Measurements from ENCODE around the gene TEX261.

TEX261 gene

DNA sequence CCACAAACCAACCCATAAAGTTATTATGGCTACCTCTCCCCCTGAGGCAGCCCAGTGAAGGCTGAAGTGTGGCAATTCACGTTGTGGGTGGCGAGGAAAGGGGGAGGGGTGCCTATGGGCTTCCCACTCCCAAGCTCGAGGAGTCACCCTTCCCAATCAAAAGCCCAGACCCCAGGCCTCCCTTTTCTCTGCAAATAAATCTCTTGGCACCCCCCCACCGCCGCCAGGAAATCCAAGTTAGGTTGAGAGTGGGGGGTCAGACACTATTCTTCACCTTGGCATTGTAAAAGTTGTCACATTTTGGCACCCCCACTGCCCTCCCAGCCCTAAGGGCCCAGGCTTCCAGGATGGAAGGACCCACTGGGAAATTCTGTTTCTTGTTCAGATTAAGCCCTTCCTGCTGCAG is 9.4 kb downstream of the TEX261 start:
- intact Hi-C loops (cut with DNase I), result no loop called here
- peak in 4 of 42 donors; percentile 2 to 30 (median 8) for DNase-seq

DNA sequence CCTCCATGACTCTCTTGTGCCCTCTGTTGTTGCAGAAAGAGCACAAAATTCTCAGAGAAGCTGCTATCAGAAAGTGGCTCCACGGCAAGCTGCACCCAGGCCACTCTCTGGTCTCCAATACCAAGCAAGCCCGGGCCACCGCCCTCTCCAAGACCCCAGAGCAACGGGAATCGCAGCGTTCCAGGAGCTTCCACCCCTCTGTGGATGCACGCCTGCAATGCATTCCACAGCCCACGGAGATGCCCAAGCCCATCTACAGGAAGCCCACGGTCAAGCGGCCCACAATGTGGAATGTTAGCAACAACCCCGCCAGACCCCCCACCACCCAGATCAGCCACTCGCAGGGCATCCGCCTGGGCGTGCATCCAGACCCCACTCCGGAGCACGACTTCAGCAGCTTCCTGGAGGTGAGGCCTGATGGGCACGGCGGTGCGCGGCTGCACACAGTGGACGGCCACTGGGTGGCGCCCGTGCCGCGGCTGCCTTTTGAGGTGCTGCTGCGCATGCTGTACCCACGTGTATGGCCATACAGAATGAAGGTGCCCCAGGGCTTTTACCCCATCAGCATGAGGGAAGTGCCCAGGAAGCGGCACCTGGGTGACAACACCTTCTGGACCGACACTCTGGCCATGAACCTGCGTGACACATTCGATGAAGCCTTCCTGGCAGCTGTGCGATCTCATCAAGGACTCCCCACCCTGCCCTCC is 9.9 kb downstream of the TEX261 start:
- peak in 37 of 42 donors; percentile 15 to 85 (median 56) for DNase-seq
- intact Hi-C loops (cut with DNase I), result no loop called here

DNA sequence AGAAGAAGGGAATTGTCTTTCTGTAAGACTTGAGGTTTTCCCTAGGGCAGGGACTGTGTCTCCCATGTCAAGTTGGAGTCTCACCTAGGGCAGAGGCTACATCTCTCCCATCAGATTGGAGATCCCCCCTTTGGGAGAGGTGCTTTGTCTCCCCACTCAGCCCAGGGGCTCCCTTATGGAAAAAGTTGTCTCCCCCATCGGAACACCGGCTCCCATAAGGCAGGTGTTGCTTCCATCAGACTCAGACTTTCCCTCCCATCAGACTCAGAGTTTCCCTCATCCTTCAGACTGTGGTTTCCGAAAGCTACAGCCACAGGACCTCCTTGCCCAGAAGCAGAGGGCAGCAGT is 10.5 kb downstream of the TEX261 start:
- DNase-seq, result peak in 2 of 42 donors; percentile 2 to 3
- intact Hi-C loops (cut with DNase I), result no loop called here

DNA sequence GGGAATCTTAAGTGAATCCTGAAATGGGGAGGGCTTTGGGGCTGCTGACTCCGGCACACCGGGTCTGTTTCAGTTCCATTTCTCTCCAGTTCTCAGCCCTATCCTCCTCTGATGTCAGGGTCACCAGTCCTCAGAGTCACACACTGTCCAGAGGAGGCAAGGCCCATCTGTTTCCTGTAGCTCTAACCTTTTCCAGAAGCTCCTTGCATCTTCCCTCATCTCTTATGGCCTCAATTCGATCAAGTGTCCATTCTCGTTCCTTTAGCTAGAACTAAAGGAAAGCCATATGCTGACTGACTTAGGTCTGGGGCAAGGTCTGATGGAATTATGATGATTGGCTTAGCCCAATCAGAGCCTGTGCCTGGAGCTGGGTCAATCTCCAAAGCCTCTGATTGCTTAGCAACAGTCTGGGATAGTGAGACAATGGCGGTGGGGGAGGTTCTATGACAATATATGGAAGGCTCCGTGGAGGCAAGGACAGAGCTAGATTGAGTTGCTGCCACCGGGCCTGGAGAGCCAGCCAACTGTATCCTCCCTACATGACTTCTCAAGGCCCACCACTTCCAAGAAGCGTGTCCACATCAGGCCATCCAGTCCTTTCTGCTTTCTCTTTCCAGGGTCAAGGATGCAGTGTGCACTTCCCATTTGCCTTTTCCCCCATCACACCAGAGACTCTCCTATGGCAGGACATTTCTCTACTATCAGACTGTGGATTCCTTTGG is 11.0 kb downstream of the TEX261 start:
- peak in 2 of 42 donors; percentile 10 to 15 for DNase-seq
- intact Hi-C loops (cut with DNase I), result no loop called here

DNA sequence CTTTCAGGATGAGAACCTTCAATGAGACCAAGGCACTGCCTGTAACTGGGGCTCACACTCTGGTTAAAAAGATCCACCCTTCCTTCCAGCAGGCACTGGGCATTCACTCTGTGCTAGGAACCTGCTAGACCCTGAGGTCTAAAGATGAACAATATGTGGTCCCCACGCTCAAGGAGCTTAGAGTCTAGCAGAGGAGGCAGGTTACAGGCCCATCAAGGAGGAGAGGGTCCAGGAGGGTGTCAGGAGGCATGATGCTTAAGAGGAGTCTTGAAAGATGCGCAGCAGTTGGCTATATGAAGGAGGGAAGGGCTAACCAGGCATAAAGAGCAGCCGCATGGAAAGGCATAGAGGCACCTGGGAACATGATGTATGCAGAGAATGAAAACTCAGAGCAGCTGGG is 11.7 kb downstream of the TEX261 start:
- intact Hi-C loops (cut with DNase I), result no loop called here
- DNase-seq, result peak in 1 of 42 donors; percentile 4

DNA sequence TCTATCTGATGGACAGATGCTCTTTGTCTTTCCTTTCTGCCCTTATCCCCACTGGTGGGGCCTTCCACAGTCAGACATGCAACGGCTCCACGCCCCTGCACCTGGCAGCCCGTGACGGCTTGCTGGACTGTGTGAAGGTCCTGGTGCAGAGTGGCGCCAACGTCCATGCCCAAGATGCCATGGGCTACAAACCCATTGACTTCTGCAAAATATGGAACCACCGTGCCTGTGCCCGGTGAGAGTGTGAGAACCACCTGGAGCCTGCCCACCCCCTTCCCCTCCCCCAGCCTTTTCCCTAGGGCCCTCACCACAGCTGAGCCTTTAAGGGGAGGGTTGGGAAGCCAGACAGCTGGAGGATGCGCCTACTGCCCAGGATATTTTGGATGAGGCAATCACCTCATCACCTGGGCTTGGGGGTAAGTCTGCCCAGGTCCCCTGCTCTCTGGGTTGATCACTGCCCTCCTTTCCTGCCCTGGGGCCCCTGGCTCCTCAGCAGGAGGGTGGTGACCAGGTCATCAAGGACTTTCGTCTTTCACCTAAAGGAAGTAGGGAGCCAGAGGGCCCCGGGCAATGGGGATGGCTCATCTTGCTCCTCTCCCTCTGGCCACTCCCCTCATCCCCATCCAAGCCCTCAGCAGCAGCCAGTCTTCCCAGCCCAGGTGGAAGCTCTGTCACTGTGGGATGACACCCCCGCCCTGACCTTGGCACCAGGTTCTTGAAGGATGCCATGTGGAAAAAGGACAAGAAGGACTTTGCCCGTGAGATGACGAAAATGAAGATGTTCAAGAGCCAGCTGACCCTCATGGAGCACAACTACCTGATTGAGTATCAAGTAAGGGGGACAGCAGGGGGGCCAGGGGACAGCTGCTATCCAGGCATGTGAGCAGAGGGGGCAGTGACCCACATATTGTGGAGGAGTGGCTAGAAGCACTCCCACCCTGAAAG is 12.5 kb downstream of the TEX261 start:
- peak in 4 of 42 donors; percentile 8 to 36 (median 26) for DNase-seq
- intact Hi-C loops (cut with DNase I), result no loop called here

DNA sequence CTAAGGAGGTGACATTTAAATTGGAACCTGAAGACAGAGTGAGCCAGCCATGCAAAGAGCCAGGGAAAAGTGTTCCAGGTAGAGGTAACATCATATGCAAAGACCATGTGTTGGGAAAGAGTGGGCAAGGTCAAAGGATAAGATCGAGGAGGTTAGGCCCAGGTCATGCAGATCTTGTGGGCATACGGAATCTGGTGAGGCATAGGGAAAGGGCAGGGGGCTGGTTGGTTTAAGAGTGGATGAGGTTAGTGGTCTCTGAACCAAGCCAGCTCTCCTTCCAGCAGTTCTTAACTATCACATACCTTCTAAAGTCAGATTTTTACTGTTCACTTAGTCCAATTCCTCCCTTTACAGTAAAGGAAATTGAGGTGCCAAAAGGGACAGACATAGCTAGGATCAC is 13.3 kb downstream of the TEX261 start:
- DNase-seq, result peak in 1 of 42 donors; percentile 5
- intact Hi-C loops (cut with DNase I), result no loop called here

DNA sequence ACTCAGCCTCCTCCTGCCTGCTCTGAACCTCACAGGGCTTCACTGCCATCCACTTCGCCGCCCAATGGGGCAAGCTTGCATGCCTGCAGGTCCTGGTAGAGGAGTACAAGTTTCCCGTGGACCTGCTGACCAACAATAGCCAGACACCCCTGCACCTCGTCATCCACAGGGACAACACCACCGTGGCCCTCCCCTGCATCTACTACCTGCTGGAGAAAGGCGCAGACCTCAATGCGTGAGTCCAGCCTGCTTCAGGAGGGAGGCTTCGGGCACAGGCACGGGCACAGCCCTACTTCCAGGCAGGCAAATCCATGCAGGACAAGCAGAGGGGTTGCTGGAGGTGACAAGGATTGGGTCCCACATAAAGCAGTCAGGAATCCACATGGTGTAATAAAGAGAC is 15.0 kb downstream of the TEX261 start:
- intact Hi-C loops (cut with DNase I), result no loop called here
- DNase-seq, result peak in 4 of 42 donors; percentile 19 to 33 (median 21)

DNA sequence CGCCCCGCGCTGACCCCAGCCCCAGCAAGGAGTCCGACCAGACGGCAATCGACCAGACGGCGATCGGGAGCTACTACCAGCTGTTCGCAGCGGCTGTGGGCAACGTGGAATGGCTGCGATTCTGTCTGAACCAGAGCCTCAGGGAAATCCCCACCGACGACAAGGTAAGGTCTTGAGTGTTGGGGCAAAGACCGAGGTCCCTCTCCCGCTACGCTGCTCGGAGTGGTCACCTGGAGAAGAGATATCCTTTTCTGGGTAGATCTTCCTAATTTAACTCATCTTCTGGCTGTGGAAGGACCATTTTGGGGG is 15.5 kb downstream of the TEX261 start:
- DNase-seq, result peak in 2 of 42 donors; percentile 24 to 38
- intact Hi-C loops (cut with DNase I), result no loop called here

DNA sequence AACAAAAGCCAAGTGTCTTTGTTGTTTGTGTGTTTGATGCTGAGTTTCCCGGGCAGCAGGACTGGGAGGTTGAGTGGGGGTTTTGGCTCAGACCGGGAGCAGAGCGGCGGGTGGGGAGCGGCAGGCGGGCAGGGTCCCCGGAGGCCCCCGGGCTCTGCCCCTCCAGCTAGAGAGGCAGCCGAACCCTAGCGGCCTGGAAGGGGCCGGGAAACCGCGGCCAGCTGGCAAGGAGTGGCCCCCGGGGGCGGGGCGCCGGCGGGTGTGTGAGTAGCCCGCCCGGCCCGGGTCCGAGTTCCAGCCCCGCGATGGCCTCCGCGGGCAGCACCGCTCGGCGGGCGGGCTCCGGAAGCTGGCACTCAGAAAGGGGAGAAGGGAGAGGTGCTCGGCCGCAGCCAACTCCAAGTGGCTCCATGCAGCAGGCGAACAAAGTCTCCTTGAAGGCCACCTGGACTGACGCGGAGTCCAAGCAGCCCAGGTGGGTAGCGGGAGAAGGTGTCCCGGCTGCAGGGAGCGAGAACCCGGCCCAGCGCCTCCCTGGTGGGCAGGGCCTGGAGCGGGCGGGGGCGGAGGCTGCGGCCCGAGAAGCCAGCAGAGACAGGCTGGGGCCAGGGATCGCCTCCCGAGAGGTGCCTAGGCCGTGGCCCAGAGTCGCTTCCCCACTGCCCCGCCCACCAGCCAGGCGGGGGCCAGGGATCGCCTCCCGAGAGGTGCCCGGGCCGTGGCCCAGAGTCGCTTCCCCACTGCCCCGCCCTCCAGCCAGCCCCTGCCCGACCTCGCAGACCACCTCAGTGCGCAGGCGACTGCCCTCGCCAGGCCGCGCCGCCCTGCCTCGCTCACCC is 16.1 kb downstream of the TEX261 start, which contains the start of gene ANKRD53:
Gene ANKRD53, plus strand, starts transcription at position 290 of the 839 bp plus-strand sequence. Its CDS starts 16 bp downstream, at position 306.
- intact Hi-C loops (cut with DNase I), result no loop called here
- peak in 15 of 42 donors; percentile 4 to 48 (median 24) for DNase-seq

DNA sequence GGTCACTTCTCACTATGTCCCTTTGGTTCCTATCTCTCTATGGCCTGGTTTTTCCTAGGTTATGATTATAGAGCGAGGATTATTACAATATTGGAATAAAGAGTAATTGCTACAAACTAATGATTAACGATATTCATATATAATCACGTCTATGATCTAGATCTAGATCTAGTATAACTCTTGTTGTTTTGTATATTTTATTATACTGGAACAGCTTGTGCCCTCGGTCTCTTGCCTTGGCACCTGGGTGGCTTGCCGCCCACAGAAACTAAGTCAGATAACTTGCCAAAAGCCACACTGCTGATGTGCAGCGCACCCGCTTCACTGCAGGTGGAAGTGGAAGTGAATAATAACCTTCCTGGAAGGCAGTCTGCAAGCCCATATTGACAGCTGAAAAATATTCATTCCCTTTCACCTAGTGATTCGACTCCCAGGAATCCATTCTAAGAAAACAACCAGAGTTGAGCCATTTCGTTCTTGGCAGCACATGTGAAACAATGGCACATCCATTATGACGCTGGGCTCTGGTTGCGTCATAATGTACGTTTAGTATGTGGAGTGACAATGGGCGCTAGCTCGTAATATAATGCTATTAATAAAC is 17.0 kb downstream of the TEX261 start:
- intact Hi-C loops (cut with DNase I), result no loop called here
- peak in 5 of 42 donors; percentile 8 to 38 (median 23) for DNase-seq

DNA sequence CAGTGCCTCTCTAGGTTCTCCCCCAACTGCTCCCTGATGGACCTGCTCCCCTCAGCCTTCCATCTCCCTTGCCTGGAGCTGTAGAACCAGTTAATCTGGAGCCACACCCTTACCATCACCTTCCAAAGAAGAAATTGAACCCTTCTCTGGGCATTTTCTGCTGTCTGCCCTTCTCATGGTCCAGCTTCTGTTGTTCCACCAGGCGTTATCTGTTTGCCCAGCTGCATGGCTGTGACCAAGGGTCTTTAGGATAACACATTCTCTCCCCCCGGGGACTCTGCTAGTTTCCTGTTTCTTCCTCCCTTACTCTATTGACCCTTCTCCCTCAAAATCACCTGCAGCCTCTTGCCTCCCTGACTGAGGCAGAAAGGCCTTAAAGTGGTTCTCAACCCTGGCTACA is 19.4 kb downstream of the TEX261 start:
- DNase-seq, result peak in 3 of 42 donors; percentile 2 to 26 (median 8)
- intact Hi-C loops (cut with DNase I), result no loop called here

DNA sequence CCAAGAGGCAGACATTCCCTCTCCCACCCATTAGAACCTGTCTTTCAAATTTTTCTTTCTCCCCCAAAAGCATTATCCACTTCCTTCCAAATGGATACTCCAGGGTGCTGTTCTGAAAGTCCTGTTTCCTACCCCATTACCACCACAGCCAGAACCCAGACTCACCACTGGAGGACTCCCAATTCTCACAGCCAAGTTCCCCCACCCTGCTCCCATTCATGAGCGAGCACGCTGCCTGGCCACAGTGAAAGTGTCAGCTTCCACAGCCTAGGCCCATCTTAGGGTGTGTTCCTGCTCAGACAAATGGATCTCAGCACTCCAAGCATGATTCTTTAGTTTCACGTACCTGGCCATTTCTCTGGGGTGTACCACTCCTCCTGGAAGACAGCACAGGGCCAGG is 20.1 kb downstream of the TEX261 start:
- intact Hi-C loops (cut with DNase I), result no loop called here
- DNase-seq, result peak in 5 of 42 donors; percentile 2 to 35 (median 4)

DNA sequence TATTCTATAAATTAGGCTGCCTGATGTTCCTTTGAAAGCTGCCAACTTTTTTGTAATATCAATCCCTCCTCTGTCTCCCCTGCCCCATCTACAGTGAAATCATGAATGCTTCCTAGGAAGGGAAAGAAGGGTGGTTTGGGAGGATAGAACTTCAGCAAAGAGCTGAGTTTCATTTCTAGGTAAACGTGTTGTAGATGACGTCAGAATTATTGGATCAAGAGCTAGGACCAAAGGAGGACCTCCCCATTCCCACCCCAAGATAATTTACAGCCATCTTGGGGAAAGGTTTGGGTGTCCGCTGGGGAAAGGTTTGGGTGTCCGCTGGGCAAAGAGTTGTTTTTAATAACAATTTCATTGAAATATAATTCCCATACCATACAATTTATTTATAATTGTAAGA is 27.5 kb downstream of the TEX261 start:
- peak in 1 of 42 donors; percentile 24 for DNase-seq
- intact Hi-C loops (cut with DNase I), result no loop called here

DNA sequence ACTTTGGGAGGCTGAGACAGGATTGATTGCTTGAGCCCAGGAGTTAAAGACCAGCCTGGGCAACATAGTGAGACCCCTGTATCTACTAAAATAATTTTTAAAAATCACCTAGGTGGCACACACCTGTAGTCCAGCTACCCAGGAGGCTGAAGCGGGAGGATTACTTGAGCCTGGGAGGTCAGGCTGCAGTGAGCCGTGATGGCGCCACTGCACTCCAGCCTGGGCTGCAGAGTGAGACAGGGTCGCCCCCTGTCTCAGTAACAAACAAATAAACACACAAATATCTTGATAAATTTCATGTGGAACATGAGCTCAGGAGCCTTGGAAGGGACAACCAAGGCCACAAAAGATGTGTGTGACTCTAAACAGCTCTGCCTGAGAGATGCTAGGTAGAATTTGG is 28.0 kb downstream of the TEX261 start:
- DNase-seq, result peak in 4 of 42 donors; percentile 0 to 18 (median 8)
- intact Hi-C loops (cut with DNase I), result no loop called here

DNA sequence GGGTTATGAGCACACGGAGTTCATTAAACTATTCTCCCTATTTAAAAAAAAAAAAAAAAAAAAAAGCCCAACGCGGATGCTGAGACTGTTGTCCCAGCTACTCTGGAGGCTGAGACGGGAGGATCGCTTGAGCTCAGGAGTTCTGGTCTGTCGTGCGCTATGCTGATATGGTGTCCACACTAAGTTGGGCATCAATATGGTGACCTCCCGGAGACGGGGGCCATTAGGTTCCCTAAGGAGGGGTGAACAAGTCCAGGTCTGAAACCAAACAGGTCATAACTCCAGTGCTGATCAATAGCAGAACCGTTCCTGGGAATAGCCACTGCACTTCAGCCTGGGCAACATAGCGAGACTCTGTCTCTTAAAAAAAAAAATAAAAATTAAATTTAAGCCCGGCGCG is 29.2 kb downstream of the TEX261 start:
- peak in 9 of 42 donors; percentile 2 to 33 (median 21) for DNase-seq
- intact Hi-C loops (cut with DNase I), result no loop called here

DNA sequence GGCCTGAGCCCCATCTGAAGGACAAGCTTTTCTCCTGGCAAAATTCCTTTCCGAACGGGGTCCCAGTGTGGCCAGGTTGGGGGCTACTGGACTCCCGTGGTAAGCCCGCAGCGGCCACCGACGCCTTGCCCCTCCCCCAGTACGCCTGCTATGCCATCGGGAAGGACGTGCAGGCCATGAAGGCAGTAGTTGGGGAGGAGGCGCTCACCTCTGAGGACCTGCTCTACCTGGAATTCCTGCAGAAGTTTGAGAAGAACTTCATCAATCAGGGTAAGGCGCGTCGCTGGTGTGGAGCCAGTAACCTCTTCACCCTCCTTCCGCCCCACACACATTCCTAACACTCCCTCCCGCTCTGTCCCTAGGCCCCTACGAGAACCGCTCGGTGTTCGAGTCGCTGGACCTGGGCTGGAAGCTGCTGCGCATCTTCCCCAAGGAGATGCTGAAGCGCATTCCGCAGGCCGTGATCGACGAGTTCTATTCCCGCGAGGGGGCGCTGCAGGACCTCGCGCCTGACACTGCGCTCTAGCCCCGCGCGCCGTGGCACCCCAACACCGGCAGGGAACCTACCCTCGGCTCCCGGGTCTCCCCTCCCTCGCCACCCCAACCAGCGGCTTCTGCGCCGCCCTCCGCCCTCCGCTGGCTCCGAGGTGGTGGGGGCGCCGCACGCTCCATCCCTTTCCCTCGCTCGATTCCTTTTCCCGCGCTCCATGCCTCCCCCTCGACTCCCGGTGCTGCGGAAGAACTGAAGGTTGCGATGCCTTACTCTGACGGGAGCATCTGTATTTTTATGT is 29.9 kb downstream of the TEX261 start:
- DNase-seq, result peak; percentile 54 to 92 (median 82)
- intact Hi-C loops (cut with DNase I), result no loop called here
